GM19238 (cell line): ENCODE measurements around the gene MOG.

Experiments
- DNase-seq: peaks from one replicate; pipeline ENCODE4 v3.0.0; 2011; ENCODE audit warnings: low spot score; ENCODE audit not compliant: insufficient read length

The MOG gene

GRCh38 chr6:29656798-29657197, at the start of gene MOG:
MOG (plus strand) TSS chr6:29657092; CDS start chr6:29657210, 118 bp downstream.
- DNase-seq: no peak

DNA sequence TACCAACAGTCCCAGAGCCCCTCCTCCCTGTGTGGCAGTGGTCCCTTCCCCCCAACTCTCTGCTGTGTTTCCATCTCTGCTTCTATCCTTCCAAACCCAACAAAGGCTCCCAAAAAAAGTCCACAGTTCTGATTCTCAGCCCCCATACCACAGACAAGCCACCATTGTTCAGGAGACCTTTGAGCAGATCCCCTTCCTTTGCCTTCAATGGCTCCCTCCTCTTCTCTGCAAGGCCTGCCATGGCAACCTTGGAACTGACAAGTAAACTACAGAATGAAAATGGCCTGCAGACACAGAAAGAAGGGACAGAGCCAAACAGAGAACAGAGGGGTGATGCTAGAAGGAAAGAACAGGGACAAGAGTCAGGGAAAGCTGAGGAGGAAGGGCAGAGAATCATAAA, 48.8 kb upstream of the MOG start:
- DNase-seq: no peak

DNA sequence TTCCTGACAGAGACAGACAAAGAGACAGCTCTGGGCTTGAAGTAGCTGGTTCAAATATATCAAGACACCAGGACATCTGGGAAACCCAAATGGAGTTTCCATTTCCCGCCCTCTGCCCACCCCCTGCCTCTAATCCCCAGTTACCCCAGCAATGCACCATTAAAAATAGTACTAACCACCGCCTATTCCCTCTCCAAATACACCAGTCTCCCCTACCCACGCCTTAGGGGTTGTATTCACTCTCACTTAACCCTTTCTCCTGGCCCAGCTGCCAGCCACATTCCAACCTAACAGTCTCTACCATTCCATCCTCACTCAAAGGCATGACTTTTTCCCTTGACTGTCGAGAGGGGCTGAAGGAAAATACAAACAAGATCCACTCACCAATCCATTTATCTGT, 46.4 kb upstream of the MOG start:
- no peak for DNase-seq

- no peak for DNase-seq
Measured at GRCh38 chr6:29611426-29611825, 45.5 kb upstream of the MOG start.

- DNase-seq: no peak
Measured at GRCh38 chr6:29617782-29618554, 38.9 kb upstream of the MOG start.

GRCh38 chr6:29619578-29620160, 37.2 kb upstream of the MOG start:
- DNase-seq: no peak

DNA sequence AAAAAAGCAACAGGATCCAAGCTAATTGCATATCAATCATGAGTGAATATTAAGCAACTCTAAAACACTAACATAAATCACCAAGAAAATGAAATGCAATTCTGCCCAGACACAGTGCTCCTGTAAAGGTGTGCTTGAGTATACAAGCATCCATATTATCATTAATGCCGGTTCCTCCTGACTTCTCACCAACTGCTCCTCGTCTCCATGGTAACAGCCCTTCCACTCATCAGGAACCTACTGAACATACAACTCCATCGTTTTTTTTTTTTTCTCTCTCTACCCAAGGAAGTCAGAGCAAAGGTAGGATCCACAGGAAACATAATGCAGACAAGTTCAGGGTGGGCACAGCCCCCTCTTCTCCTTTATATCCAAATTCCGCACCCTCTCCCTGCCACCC, 36.3 kb upstream of the MOG start:
- no peak for DNase-seq

DNA sequence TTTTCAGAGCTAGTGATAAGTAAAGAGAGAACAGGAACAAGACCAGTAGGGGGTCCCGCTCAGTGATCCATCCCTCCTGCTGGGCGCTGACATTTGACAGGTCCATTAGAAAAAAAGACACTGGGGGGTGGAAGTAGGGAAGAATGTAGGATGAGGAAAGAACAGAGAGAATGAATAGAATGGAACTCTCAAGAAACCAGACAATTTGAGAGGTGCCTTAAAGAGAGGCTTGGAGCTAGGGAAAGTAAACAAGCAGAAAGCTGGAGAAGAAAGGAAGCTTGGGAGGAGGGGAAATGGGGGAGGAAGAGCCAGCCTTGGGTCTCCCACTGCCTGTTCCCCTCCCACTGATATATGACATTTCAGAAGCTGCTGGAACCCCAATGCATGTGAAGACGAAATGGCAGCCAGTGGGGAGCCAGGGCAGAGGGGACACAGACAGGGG, 32.4 kb upstream of the MOG start:
- no peak for DNase-seq

GRCh38 chr6:29625337-29625930, 31.5 kb upstream of the MOG start:
- DNase-seq: no peak

DNA sequence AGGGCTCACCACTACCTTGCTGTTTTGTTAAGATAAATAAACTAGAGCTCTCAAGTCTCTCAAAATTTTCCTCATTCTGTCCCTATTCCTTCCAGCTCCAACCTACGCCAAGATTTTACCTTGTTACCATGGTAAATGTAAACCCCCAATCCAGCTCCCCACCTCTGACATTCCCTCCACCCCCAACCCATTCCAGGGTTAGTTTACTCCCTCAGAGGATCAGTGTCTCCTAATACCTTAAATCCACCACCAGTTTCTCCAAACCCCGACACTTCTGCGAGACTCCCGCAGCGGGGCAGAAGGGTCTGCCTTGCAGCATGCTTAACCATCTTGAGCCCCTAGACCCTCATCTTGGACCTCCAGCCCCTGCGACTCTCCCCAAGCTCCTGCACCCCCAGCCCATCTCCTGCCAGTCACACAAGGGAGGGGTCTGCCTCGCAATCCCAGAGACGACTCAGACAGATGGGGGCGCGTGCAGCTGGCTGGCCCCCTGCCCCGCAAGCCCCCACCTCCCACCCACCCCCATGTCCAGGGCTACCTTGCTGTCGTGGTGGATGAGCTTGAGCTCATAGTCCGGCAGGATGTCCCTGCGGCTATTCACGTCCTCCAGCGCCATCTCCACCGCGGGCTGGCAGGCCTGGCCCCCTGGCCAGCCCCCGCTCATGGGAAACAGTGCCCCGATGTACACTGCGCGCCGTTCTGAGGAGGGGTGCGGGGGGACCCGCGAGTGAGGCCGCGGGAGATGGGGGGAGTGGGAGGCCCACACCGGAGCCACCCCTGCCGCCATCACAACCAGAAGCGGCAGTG, 29.7 kb upstream of the MOG start:
- DNase-seq: no peak

DNA sequence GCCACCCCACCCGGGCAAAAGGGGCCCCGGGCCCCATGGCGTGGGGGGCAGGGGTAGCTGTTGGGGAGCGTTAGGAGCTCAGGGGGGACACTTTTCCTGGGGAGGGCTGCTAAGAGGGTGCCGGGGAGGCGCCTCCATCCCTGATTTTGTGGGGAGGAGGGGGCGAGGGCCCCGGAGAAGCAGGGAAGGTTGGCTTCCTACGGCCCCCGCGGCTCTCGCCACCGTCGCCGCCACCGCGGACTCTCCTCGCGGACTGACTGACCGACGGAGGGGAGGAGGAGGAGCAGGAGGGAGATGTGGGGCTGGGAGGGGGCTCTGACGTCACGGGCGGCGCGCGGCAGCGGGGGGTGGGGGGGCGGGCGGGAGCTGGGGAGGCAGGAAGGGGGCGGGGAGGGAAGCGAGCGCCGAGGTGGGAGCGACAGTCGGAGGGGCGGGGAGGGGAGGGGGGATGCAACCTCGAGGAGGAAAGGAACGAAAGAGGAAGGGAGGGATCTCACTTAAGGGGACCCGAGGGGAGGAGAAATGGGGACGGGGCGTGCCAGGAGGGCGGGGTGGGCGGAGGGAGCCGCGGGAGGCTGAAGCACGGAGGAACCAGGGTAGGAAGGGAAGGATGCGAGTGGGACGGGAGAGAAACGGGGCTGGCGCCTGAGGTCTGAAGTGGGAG, 29.0 kb upstream of the MOG start:
- DNase-seq: peak; percentile 52

DNA sequence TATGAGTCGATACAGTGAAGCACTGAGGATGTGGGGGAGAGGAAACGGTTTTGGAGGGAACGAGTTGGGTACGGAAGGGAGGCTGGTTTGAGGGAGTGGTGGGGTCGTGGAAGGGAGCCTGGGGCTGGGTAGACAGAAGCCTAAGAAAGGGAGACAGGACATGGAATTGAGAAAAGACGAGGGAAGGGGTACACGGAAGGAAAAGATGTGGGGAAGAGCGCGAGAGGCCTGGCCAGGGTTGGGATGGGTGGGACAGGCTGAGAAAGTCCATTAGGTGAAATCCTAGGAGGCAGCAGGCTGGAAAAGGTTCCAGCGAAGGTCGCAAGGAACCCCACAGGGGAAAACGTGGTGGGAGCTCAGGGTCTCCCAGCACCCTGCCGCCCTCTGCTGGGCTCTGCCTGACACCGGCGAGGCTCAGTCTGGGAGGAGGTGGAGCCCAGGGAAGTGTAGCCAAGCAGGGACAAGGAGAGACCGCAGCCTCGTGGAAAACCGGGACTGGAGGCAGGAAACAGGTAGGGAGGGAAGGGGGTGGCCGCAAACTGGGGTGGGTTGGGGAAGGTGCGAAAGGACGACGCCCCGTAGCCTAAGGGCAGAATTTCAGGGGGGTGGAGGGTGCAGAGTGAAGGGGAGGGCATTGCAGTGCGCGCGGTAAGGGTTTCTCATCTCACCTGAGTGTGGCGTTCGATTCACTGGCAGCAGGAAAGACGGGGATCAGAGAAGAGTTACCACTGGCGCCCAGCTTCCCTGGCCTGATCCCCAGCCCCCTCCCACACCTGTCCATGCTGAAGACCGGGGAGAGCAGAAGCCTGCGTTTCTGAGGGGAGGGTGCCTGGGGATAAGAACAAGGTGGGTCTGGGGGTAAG, 28.2 kb upstream of the MOG start:
- DNase-seq: peak; percentile 71

- DNase-seq: no peak
Measured at GRCh38 chr6:29629571-29629970, 27.3 kb upstream of the MOG start.

GRCh38 chr6:29630315-29630714, 26.6 kb upstream of the MOG start:
- DNase-seq: no peak

- no peak for DNase-seq
Measured at GRCh38 chr6:29631209-29631810, 25.6 kb upstream of the MOG start.

- no peak for DNase-seq
Measured at GRCh38 chr6:29631860-29632731, 24.8 kb upstream of the MOG start.

DNA sequence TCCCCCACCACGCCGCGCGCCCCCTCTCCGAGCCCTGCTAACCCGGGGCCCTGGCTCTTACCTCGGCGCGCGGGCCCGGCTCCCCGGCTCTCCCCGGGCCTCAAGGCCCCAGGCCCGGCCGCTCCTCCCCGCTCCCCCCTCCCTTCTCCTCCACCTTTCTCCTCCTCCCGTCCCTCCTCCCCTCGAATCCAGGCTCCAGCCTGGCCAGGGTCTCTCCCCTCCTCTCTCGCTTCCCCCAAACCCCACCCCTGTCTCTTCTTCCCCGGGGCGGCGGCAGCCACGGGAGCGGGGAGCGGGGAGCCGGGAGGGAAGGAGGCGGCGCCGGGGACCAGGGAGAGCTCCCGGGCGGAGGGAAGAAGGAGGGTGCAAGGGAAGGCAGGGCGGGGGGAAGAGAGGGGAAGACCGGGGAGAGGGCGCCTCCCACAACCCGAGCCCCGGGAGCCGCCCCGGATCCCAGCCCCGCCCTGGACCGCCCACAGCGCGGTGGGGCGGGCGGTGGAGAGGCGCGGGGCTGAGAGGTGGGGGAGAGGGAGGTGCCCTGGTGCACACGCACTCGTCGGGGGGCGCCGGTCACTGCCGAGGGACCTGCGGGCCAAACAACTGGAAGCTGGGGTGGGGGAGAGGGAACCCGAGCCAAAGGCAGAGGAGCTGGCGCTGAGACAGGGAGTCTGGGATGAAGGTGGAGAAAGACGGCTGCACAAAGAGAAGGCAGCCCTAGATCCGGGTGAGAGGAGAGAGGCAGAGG, 23.9 kb upstream of the MOG start, which contains the start of gene GABBR1:
Gene GABBR1, minus strand, starts transcription at position 395 of the 745 bp plus-strand sequence. CDS start 798 bp downstream, outside the sequence.
- DNase-seq: peak; percentile 86

DNA sequence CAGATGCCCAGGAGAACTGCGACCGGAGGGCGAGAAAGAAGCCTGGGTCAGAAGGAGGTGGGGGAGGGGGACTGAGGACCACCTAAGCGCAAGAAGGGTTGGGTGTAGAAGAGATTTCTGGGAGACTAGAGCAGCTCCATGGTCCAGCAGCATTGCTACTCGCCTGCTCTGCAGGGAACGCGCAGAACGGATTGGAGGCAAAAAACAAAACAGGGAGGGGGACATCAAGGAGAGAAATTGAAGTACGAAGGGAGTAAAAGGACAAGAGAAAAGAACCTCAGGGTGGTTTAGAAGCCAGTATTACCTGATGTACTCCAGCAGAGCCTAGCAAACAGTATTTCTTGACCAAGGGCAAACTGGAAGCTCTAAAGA, 23.4 kb upstream of the MOG start:
- no peak for DNase-seq
